HG03571 (cell line): ENCODE results near the gene ATF1.
"Not testable (repeated sequence)": the region's sequence is repeated elsewhere in the genome, so short reads cannot be mapped to it uniquely, and the experiment has no call there.

Experiments used
- ATAC-seq: cut with Tn5 transposase; IDR thresholded peaks from one replicate; pipeline ENCODE4 v1.9.1; 2021; ENCODE audit not compliant: unreplicated experiment

ATF1 gene

GRCh38 chr12:50855218-50855617, 91.3 kb downstream of the ATF1 start:
- not testable (repeated sequence) for ATAC-seq

DNA sequence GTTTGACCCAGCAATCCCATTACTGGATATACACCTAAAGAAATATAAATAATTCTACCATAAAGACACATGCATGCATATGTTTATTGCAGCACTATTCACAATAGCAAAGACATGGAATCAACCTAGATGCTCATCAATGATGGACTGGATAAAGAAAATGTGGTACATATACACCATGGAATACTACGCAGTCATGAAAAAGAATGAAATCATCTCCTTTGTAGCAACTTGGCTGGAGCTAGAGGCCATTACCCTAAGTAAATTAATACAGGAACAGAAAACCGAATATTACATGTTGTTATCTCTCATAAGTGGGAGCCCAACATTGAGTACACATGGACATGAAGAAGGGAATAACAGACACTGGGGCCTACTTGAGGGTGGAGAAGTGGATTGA, 91.8 kb downstream of the ATF1 start:
- not testable (repeated sequence) for ATAC-seq

DNA sequence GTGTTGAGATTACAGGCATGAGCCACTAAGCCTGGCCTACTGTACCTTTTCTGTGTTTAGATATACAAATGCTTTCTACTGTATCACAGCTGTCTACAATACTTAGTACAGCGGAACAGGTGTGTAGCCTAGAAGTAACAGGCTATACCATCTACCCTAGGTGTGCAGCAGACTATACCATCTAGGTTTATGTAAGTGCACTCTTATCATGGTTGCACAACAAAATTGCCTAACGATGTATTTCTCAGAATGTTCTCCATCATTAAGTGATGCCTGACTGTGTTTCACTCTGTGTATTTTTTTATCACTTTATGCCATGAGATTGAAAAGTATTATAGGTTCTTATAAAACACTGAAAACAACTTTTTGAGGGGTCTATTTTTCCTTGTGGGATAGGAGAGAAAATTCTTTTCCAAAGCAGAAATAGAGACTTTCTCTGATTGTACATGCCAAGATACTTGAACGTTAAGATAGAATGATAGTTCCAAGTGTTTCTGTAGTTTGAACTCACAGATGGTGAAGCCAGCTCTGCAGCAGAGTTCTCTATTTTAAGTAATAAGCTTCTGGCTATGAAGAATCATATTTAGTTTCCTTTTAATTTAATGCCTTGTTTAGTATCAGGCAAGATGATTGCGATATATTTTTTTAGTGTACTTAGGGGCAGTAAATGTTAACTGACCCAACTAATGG, 95.9 kb downstream of the ATF1 start:
- no peak for ATAC-seq

DNA sequence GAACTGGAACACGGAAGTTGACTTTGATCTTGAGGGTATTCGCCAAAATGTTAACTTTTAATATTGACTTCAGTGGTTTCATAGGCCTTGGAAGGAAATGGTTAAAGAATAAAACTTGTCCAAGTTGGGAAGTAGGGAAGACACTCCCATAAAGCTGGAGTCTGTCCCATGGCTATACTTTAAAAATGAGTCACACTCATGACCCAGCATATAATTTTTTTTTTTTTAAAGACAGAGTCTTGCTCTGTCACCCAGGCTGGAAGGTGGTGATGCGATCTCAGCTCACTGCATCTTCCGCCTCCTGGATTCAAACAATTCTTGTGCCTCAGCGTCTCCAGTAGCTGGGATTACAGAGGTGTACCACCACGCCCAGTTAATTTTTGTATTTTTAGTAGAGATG, 98.4 kb downstream of the ATF1 start:
- ATAC-seq = no peak

- no peak for ATAC-seq
These were observed 101.4 kb downstream of the ATF1 start for GRCh38 chr12:50865266-50865665.

GRCh38 chr12:50868881-50869280, 105.0 kb downstream of the ATF1 start:
- ATAC-seq = not testable (repeated sequence)
